ENCODE measurements around the gene DAAM2.

Gene DAAM2

DNA sequence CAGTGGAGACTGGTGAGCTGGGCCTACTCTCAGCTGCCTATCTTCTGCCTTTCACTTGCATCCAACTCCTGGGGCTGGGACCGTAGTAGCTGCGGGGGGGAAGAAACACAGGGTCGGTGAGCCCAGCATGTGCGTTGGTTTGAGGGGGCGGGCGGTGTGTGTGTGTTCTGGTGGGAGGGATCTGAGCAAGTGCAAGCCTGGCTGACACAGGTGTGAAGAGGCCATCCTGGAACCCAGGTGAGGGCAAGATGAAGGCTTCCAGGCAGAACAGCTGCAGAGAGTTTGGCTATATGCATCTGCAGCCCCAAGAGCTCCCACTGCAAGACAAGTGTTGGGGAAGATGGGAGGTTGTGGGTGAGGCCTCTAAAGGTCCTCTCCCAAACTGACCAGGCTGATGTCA is 111.5 kb downstream of the DAAM2 start:
- TF ChIP-seq, protein P1, sequence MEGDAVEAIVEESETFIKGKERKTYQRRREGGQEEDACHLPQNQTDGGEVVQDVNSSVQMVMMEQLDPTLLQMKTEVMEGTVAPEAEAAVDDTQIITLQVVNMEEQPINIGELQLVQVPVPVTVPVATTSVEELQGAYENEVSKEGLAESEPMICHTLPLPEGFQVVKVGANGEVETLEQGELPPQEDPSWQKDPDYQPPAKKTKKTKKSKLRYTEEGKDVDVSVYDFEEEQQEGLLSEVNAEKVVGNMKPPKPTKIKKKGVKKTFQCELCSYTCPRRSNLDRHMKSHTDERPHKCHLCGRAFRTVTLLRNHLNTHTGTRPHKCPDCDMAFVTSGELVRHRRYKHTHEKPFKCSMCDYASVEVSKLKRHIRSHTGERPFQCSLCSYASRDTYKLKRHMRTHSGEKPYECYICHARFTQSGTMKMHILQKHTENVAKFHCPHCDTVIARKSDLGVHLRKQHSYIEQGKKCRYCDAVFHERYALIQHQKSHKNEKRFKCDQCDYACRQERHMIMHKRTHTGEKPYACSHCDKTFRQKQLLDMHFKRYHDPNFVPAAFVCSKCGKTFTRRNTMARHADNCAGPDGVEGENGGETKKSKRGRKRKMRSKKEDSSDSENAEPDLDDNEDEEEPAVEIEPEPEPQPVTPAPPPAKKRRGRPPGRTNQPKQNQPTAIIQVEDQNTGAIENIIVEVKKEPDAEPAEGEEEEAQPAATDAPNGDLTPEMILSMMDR (IDR thresholded peaks at IDR 0.05; ENCODE audit: low read depth, low read length) = no peak
- DNase-seq = no peak
- Histone ChIP-seq H3K9me3 (no peaks in the 10 kb centered on the region), H3K4me1 (no peaks in the 10 kb centered on the region), H3K36me3 (no peaks in the 10 kb centered on the region), H3K4me3 (ENCODE audit: low read depth, low read length) (no peak overlapping the region), H3K27me3 (no peaks in the 10 kb centered on the region)

DNA sequence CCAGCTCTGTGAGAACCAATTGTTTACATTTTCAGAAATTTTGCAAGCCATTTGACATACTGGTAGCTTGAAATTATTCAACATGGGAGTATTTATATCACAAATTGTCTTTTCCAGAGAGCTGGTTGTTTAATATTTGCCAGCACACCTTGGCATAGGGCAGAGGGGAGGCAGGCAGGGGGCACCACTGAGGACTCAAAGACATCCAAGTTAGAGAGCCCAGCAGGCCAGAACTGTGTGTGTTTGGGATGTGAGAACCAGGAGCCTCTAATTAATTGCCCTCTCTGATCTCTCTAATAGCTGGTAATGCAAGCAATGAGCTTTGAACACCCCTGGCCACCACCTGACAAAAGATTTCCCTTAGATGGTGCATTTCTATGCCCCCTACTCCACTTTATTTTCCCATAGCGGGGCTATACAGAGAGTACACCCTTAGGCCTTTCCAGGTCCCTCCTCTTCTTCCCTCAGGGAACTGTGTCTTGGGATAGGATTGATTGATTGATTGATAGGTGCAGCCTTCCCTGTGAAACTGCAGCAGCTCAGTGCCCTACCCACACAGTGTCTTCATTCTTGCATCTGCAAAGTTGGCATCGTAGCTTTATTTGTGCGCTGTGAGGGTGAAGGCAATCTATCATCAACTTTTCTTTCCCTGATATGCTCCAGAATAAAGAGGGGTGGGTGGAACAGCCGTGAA is 112.9 kb downstream of the DAAM2 start:
- H3K4me3 ChIP-seq (ENCODE audit: low read depth, low read length) = no peak overlapping the region
- H3K9me3 ChIP-seq = no peaks in the 10 kb centered on the region
- DNase-seq = no peak
- H3K4me1 ChIP-seq = no peaks in the 10 kb centered on the region
- H3K36me3 ChIP-seq = no peaks in the 10 kb centered on the region
- H3K27me3 ChIP-seq = no peaks in the 10 kb centered on the region
- TF ChIP-seq, protein P1 (IDR thresholded peaks at IDR 0.05; ENCODE audit: low read depth, low read length) = no peak

DNA sequence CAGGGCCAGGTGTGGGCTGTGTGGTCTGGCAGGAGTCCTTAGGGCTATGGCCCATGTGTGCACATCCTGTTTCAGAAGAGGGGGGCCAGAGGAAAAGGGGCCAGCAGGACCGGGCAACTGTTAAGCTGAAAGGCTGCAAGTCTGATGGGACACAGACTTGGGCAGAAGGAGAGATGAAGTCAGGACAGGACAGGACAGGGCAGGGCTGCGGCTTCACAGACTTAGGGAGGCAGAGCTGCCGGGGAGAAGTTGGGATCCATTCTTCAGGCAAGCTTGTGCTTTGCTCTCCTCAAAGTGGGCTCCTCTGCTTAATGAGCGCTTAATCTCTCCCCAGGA is 113.4 kb downstream of the DAAM2 start:
- TF ChIP-seq, protein P1 (IDR thresholded peaks at IDR 0.05; ENCODE audit: low read depth, low read length) = no peak

DNA sequence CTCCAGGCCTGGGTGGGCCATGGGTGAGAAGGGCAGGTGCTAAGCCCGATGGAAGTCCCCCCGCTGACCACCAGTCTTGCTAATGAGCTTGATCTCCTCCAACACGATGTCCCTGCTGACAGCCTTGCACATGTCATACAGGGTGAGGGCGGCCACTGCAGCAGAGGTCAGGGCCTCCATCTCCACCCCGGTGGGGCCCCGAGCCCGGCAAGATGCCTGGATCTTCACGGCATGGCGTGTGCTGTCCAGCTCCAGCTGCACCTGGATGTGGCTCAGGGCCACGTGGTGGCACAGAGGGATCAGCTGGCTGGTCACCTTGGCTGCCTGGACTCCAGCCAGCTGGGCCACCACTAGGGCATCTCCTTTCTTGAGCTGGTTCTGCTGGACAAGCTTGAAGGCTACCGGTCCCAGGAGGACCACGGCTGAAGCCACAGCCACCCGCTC is 114.2 kb downstream of the DAAM2 start:
- Histone ChIP-seq H3K9me3 (no peaks in the 10 kb centered on the region), H3K4me3 (ENCODE audit: low read depth, low read length) (no peak overlapping the region), H3K4me1 (no peaks in the 10 kb centered on the region), H3K36me3 (no peaks in the 10 kb centered on the region), H3K27me3 (no peaks in the 10 kb centered on the region)
- TF ChIP-seq, protein P1 (IDR thresholded peaks at IDR 0.05; ENCODE audit: low read depth, low read length) = no peak
- no peak for DNase-seq

More for the DNA sequence above, 113.4 kb downstream of the DAAM2 start:
- Histone ChIP-seq H3K36me3 (no peaks in the 10 kb centered on the region), H3K9me3 (no peaks in the 10 kb centered on the region), H3K4me3 (ENCODE audit: low read depth, low read length) (no peak overlapping the region), H3K4me1 (no peaks in the 10 kb centered on the region), H3K27me3 (no peaks in the 10 kb centered on the region)
- DNase-seq = no peak

DNA sequence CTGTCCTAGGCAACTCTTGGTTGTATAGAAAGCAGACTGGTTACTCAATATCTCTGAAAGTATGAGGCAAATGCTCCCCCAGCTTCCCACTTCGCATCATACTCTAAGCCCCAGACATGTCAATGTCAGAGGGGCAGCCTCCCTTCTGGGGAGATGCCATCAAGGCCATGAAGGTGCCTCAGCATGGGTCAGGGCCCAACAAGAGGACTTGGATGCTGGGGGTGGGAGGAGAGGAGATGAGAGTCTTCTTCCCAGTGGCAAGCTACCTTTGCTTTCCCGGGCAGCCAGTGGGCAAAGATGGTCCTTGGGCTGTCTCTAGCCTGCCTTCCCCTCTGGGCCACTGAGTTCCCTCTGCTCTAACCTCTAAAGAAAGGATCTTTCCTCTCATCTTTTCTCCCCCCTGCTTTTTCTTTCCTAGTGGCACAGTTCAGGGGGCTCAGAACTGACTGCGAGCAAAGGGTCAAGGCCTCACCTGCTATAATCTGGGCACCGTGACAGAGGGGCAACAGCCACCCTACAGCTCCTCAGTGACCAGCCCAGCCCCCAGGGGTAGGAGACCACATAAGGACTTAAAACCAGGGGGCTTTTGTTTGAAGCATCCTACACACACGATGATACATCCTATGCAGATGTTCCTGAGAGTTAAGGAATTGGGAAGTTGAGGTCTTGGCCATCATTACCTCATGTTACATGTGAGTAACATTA is 115.8 kb downstream of the DAAM2 start:
- no peak for DNase-seq
- Histone ChIP-seq H3K9me3 (no peaks in the 10 kb centered on the region), H3K4me3 (ENCODE audit: low read depth, low read length) (no peak overlapping the region), H3K4me1 (no peaks in the 10 kb centered on the region), H3K36me3 (no peaks in the 10 kb centered on the region), H3K27me3 (no peaks in the 10 kb centered on the region)
- TF ChIP-seq, protein P1 (IDR thresholded peaks at IDR 0.05; ENCODE audit: low read depth, low read length) = no peak

Measured in BE2C (cell line).